WI38 (cell line): ENCODE measurements around the gene DCUN1D4.

Experiments used
- H3K4me3 ChIP-seq: 2 replicates; pipeline ENCODE4 v1.5.1; 2011; ENCODE audit warnings: low read depth, mild to moderate bottlenecking, control low read depth, low read length
- CTCF ChIP-seq: IDR thresholded peaks from 2 replicates; pipeline ENCODE4 v1.5.1; 2012; ENCODE audit warnings: low read depth, mild to moderate bottlenecking, control low read depth, low read length

Gene DCUN1D4

GRCh38 chr4:51866835-51867234 lies 23.9 kb downstream of the DCUN1D4 start:
- TF ChIP-seq CTCF: no peak
- no peak overlapping the region for H3K4me3 ChIP-seq

GRCh38 chr4:51867689-51868448 lies 24.9 kb downstream of the DCUN1D4 start:
- no peak for TF ChIP-seq CTCF
- no peak overlapping the region for H3K4me3 ChIP-seq

GRCh38 chr4:51868449-51868847 lies 25.5 kb downstream of the DCUN1D4 start:
- TF ChIP-seq CTCF: no peak
- H3K4me3 ChIP-seq: no peak overlapping the region

GRCh38 chr4:51870441-51871188 lies 27.7 kb downstream of the DCUN1D4 start:
- no peak for TF ChIP-seq CTCF
- H3K4me3 ChIP-seq: no peak overlapping the region

- H3K4me3 ChIP-seq: no peak overlapping the region
- TF ChIP-seq CTCF: no peak
These were observed 29.5 kb downstream of the DCUN1D4 start for GRCh38 chr4:51872283-51872997.

- TF ChIP-seq CTCF: no peak
- no peak overlapping the region for H3K4me3 ChIP-seq
These were observed 31.6 kb downstream of the DCUN1D4 start for GRCh38 chr4:51874551-51874950.
